ENCODE measurements around the gene ANAPC4.

ANAPC4 gene

DNA sequence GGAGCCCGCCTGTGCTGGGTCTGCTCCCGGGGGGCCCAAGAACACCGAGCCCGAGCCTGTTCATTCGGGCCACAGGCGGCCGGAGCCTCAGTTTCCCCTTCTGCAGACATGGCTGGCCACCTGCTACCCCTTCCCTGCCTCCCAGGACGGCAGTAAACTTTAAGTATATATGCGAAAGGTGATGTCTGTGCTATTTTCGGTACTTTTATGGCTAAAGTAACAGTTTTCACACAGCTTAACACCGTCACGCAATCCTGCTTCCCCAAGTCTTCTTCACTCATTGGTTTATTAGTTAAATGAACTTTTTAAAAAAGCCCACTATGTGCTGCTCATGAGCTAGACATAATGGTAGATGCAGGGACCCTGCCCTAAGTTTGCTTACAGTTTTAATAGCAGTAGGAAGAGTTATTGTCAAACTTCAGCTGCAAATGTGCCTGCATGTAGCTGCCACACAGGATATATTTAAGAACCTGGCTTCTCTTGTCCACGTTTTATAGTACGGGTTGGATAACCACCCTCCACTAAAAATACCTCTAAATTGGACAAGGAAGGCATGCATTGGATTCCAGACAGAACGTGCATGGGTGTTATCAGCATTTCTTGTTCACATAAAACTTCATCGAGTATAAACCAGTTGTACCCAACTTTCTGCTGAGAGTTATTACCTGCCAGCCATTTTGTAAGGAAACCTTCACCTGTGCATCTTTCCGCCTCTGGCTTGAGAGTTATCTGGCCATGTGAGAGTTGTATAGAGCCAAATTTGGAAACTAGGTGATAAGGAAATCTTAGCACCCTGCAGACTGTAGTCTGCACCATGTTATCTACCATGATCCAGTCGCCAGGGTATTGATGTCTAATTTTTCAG lies 741 bp downstream of the ANAPC4 start:
- no peak for DNase-seq (ENCODE audit: low read depth)

DNA sequence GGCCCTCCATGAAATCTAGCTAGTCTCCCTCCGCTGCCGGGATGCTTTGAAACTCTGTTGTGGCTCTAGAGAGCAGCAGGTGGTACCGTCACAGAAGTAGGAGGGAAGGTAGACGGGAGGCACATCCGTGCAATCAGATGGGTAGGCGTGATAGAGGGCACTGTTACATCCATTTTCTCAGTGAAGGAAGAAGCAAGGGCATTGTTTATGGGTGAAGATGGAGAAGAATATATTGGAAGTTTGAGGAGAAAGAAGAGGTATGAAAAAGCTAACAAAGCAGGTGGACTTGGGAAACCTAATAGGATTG lies 1.3 kb downstream of the ANAPC4 start:
- no peak for DNase-seq (ENCODE audit: low read depth)

DNA sequence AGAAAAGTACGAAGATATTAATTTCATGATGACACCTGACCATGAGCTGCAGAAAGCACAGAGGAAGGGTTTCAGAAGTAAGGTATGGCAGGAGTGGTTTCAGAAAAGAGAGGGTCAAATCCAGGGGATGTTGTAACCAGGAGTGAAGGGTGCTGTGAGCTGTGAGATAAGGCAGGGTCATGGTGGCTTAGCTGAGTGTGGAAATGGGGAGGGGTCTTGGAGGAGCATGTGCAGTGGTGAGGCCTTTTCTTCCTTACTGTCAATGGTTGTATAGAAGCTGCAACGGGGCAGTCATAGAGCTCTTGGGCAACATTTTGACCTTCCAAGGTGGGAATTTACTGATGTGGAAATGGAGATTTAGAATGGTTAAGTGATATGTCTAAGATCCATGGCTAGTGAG lies 2.5 kb downstream of the ANAPC4 start:
- DNase-seq (ENCODE audit: low read depth), result no peak

GRCh38 chr4:25383647-25384046 lies 6.6 kb downstream of the ANAPC4 start:
- no peak for DNase-seq (ENCODE audit: low read depth)

- DNase-seq (ENCODE audit: low read depth), result no peak
Observed at GRCh38 chr4:25386926-25387325, 9.9 kb downstream of the ANAPC4 start.

- no peak for DNase-seq (ENCODE audit: low read depth)
Observed at GRCh38 chr4:25397305-25397704, 20.2 kb downstream of the ANAPC4 start.

DNA sequence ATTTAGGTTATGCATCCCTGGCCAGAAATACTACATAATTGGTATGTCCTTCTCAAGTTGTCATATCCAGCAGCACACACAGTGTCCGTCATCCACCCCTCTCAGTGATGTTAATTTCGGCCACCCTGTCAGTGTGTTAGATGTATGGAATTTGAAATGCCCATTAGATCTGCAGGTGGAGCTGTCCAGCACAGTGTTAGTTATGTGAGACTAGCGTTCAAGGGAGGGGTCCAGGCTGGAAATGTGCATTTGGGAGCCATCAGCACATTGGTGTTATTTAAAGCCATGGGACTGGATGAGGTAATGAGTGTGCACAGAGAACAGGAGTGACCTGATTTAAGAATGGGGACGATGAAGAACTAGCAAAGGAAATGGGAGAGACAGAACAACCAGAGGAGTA lies 22.4 kb downstream of the ANAPC4 start:
- DNase-seq (ENCODE audit: low read depth), result no peak

DNA sequence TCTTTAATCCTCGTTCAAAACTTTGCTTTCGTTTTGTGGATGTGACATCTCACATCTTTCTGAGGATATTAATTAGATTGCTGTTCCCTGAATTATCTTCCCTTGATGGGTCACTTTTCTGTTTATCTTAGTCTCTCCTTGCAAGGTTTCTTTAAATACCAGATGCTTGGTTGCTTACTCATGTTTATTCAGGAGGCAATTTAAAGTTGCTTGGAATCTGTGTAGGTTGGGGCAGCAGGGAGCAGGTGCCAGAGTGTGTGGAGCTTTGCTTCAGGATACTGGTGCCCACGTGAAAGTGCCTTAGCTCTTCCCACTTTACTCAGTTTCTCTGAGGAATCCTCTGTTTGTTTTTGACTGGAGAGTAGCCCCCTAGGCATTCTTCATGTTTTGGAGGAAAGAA lies 24.0 kb downstream of the ANAPC4 start:
- no peak for DNase-seq (ENCODE audit: low read depth)

DNA sequence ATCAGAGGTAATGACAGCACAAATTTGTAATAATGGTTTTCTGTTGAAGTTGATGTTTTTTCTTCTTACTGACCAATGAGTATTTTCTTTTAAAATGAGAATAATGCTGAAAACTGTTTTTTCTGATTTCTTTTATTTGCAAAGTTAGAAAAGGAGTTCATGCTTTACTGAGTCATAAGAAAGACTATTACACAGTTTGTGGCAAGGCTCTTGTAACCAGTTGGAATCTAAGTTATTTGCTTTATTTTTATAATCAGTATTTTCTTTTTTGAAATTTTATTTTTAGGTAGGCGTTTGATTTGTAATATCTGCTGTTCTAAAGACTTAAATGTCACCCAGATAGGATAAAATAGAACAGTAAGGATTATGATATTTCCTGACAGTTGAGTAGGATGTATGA lies 25.5 kb downstream of the ANAPC4 start:
- DNase-seq (ENCODE audit: low read depth), result no peak

DNA sequence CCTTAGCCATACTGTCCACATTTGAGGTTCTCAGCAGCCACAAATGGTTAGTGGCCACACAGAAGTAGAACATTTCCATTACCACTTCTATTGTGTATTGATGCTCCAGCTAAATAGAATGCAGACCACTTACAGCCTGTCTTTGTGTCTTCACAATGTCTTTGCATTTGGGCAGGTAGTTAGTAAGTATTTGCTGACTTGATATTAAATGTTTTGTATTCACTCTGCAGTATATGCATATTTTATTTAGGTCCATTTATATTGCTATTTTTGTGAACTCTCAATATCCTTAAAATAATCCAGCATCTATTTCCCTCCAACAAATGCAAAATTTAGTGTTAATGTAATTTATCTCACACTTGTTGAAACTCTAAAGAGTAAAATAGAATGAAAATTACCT lies 26.6 kb downstream of the ANAPC4 start:
- DNase-seq (ENCODE audit: low read depth), result no peak

DNA sequence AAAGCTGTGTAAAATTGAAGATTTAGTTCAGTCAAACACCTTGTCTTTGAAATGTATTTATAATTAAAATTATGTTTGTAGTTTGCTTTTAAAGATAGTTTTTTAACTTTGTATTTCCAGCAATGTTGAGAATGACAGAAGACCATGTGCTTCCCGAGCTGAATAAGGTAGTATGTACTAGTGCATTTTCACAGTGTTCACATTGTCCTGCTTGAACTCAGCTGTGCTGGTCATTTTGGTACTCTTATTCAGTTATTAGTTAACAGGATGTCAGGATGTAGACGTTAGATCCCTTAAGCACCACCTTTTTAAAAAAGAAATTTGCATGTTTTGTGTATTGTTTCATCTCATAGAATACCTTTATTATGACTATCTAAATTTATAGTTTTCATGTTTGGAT lies 28.4 kb downstream of the ANAPC4 start:
- no peak for DNase-seq (ENCODE audit: low read depth)

- peak; percentile 14 for DNase-seq (ENCODE audit: low read depth)
Observed at GRCh38 chr4:25406081-25406692, 29.1 kb downstream of the ANAPC4 start.

DNA sequence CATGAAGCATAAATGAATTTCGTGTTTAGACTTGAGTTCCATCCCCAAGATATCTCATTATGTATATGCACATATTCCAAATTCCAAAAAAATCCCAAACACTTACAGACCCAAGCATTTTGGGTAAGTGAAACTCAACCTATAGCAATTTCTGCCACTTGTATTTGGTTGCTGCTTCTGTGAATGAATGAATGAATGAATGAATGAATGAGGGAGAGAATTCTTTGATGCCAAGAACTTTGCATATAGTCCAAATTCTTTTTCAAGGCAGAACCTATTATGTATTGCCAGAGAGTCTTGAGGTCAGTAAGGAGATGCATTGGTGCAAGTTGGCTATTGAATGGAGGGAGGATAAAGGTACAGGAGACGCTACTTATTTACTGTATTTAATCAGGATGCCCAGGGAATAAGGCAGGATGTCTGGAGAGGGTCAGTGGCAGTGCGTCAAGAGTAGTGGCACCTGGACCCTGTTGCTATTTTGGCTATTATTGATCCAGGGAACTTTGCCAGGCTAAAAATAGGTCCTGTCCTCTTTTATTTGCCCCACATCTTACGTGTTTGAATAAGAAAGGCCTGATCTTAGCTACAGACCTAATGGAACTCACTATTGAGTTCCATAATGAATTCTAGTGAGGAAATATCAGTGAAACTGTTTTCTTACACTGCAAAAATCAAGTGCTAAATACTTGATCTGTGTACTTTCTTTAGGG lies 33.9 kb downstream of the ANAPC4 start:
- no peak for DNase-seq (ENCODE audit: low read depth)

GRCh38 chr4:25413261-25413660 lies 36.2 kb downstream of the ANAPC4 start:
- no peak for DNase-seq (ENCODE audit: low read depth)

- DNase-seq (ENCODE audit: low read depth), result no peak
Observed at GRCh38 chr4:25417014-25417413, 40.0 kb downstream of the ANAPC4 start.

- no peak for DNase-seq (ENCODE audit: low read depth)
Observed at GRCh38 chr4:25420931-25421330, 43.9 kb downstream of the ANAPC4 start.

DNA sequence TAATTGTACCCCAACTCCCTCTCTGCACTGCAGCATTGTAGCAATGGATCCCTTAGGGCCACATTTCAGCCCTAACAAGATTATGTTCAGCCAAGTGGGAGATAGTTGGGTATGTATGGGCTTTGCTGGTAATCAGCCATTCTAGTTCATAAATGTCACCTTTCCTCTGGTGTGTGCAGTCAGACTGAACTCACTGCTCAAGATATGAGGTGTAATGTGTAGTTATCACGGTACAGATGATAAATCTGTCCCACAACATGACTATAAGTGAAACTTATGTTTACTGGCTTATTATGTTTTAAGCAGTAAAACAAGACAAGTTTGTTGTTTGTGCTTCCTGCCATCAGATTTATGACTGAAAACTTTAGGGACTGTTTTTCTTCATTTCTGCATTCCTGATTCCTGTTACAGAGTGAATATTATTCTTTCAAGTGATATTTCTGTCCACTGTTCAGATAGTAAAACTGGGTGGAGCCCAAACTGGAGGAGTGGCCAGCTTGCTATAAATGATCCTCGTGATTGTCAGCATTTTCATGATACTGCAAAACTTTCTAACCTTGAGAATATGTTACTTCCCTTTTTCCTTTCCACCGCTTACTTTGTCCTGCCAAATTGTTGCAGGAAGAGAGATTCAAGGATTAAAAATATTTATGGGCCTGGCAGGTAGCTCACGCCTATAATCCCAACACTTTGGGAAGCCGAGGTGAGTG lies 44.9 kb downstream of the ANAPC4 start:
- DNase-seq (ENCODE audit: low read depth), result no peak

- DNase-seq (ENCODE audit: low read depth), result no peak
Observed at GRCh38 chr4:25423548-25423947, 46.5 kb downstream of the ANAPC4 start.

- no peak for DNase-seq (ENCODE audit: low read depth)
Observed at GRCh38 chr4:25424539-25425228, 47.6 kb downstream of the ANAPC4 start.

DNA sequence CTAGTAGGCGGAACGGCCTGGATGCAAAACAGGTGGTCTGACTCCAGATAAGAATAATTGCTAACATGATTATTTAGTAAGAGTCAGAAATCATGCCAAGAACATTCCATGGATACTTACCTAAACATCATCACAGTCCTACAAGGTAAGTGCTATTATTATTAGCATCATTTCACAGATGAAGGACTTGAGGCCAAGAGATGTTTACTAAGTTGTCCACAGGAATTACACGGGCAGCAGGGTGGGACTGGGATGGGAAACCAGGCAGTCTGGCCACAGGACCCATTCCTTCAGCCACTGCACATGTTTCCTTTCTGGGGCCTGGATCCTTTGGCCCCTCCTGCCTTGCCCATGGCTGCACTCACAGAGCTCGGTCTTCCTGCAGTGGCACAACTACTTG lies 48.3 kb downstream of the ANAPC4 start:
- no peak for DNase-seq (ENCODE audit: low read depth)

DNA sequence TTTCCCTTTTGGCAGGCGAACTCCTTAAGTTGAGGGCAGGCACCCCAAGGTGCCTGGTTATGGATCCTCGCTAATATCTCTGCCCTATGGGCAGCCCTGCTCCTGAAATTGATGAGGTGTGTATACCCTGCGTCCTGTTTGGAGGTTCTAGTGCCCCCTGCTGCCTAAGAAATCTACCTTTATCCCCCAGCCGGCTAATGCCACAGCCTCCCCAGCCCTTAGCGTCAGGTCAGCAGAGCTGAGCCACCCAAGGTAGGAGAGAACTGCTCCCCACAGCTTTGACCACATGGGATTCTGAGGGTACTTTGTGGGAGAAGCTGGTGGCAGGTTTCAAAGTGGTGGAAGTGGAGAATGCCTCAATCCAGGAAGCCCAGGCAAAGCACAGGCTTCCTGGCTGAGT lies 50.8 kb downstream of the ANAPC4 start:
- no peak for DNase-seq (ENCODE audit: low read depth)

DNA sequence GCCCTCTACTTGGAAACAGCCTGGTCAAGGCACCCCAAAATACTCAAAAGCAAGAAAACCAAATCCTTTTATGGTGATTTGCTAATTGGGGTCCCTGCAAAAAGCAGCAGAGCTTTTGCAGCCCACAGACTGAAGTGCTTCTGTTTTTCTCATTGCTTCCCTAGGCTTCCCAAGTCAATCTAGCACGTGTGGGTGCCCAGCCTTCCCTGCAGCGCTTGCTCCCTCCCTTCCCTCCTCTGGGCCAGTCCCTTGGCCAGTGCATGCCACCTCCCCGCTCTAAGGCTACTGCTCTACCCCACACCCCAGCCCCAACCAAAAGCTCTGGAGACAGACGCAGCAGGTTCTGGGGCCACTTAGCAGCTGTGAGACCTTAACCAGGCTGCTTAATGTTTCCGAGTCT lies 53.6 kb downstream of the ANAPC4 start:
- no peak for DNase-seq (ENCODE audit: low read depth)
